DOHH2 (cell line): ENCODE measurements around the gene BLVRB.
A peak's percentile ranks its signal among the peaks of the same experiment; 100 is the strongest.
"Not testable (repeated sequence)": the region's sequence is repeated elsewhere in the genome, so short reads cannot be mapped to it uniquely, and the experiment has no call there.

Source experiments
- H3F3A ChIP-seq: fragments of 200-600 bp; sonication (generic), shearing (Covaris generic); 2 replicates; pipeline ENCODE4 v1.6.0; 2016; ENCODE audit warnings: antibody characterized with exemption, mild to moderate bottlenecking; ENCODE audit not compliant: control insufficient read depth, insufficient read depth
- H3K27ac ChIP-seq: fragments of 200-600 bp; sonication (generic); 2 replicates; pipeline ENCODE4 v1.5.1; 2014; ENCODE audit warnings: low read depth, mild to moderate bottlenecking, low read length, moderate library complexity
- H3K27me3 ChIP-seq: fragments of 200-600 bp; sonication (generic); 2 replicates; pipeline ENCODE4 v1.6.1; 2014; ENCODE audit warnings: mild to moderate bottlenecking, low read length, mixed read lengths; ENCODE audit not compliant: control insufficient read depth
- H3K36me3 ChIP-seq: fragments of 200-600 bp; sonication (generic); 2 replicates; pipeline ENCODE4 v1.6.1; 2014; ENCODE audit warnings: mild to moderate bottlenecking, low read length, moderate library complexity, mixed read lengths; ENCODE audit not compliant: control insufficient read depth
- H3K4me1 ChIP-seq: fragments of 200-600 bp; sonication (generic); 2 replicates; pipeline ENCODE4 v1.6.1; 2014; ENCODE audit warnings: mild to moderate bottlenecking, low read length, mixed read lengths; ENCODE audit not compliant: control insufficient read depth
- H3K4me2 ChIP-seq: fragments of 200-600 bp; sonication (generic); 2 replicates; pipeline ENCODE4 v1.6.0; 2014; ENCODE audit warnings: mild to moderate bottlenecking, low read length, moderate library complexity
- H3K4me3 ChIP-seq: fragments of 200-600 bp; sonication (generic); 2 replicates; pipeline ENCODE4 v1.5.1; 2014; ENCODE audit warnings: mild to moderate bottlenecking, low read length, mixed read lengths
- H3K79me2 ChIP-seq: fragments of 200-600 bp; sonication (generic); 2 replicates; pipeline ENCODE4 v1.6.1; 2014; ENCODE audit warnings: mild to moderate bottlenecking, low read length, mixed read lengths; ENCODE audit not compliant: control insufficient read depth
- H3K9me2 ChIP-seq: fragments of 200-600 bp; sonication (generic); replicated peaks from 2 replicates; pipeline ENCODE4 v1.6.1; 2014; ENCODE audit warnings: mild to moderate bottlenecking, low read length, mixed read lengths; ENCODE audit not compliant: control insufficient read depth
- H3K9me3 ChIP-seq: fragments of 200-600 bp; sonication (generic); 2 replicates; pipeline ENCODE4 v1.6.1; 2014; ENCODE audit warnings: antibody characterized with exemption, low read length, mixed read lengths; ENCODE audit not compliant: control insufficient read depth, insufficient read depth
- H4K20me1 ChIP-seq: fragments of 200-600 bp; sonication (generic); 2 replicates; pipeline ENCODE4 v1.6.0; 2014; ENCODE audit warnings: low read depth, mild to moderate bottlenecking, antibody characterized with exemption, low read length, moderate library complexity; ENCODE audit not compliant: control insufficient read depth, insufficient read depth
- EZH2phosphoT487 ChIP-seq: fragments of 200-600 bp; sonication (generic); IDR thresholded peaks from 2 replicates; pipeline ENCODE4 v1.6.1; 2017; ENCODE audit warnings: borderline replicate concordance, mild to moderate bottlenecking, antibody characterized with exemption, low read length, moderate library complexity, mixed read lengths
- TF ChIP-seq, protein P1 (sequence below): fragments of 200-600 bp; sonication (generic); IDR thresholded peaks from one replicate; pipeline ENCODE4 v1.5.1; 2014; ENCODE audit warnings: antibody characterized with exemption, mild to moderate bottlenecking, low read depth, low read length; ENCODE audit not compliant: poor library complexity, severe bottlenecking

Gene BLVRB

DNA sequence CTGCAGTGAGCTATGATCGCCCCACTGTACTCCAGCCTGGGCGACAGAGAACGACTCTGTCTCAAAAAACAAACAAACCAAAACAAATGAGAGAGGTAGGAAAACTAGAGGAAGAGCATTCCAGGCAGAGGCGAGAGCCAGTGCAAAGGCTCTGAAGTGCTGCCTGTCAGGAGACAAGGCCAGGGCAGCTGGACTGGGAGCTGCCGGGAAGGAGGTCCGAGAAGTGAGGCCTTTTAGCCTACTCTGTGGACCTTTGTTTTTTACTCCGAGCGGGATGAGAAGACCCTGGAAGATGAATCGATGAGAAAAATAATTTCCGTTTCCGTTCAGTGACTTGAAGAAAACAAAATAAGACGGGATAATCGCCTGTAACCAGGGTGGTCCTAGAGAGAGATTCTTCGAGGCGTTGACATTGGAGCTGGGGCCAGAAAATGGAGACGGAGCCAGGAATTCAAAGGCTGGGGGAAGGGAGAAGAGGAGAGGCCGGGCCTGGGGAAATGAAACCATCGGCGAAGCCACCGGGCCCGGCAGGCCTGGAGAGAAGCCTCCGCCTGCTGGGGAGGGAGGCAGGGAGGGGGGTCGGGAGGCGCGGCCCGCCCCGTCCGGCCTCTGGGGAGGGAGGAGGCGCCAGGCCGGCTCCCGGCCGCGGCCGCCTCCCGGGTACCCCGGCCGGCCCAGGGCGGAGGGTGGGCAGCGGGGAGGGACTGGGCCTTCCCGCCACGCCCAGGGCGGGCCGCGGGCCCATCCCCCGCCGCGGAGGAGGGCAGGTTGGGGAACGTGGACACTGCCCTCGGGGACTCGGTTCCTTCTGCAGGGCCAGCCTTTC lies 31.9 kb downstream of the BLVRB start:
- TF ChIP-seq, protein P1, sequence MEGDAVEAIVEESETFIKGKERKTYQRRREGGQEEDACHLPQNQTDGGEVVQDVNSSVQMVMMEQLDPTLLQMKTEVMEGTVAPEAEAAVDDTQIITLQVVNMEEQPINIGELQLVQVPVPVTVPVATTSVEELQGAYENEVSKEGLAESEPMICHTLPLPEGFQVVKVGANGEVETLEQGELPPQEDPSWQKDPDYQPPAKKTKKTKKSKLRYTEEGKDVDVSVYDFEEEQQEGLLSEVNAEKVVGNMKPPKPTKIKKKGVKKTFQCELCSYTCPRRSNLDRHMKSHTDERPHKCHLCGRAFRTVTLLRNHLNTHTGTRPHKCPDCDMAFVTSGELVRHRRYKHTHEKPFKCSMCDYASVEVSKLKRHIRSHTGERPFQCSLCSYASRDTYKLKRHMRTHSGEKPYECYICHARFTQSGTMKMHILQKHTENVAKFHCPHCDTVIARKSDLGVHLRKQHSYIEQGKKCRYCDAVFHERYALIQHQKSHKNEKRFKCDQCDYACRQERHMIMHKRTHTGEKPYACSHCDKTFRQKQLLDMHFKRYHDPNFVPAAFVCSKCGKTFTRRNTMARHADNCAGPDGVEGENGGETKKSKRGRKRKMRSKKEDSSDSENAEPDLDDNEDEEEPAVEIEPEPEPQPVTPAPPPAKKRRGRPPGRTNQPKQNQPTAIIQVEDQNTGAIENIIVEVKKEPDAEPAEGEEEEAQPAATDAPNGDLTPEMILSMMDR, result no peak
- no peak for TF ChIP-seq EZH2phosphoT487
- H3K4me1 ChIP-seq, result peaks cover 35% of the 10 kb centered on the region
- H3K36me3 ChIP-seq, result no peaks in the 10 kb centered on the region
- H3F3A ChIP-seq, result peaks cover 11% of the 10 kb centered on the region
- no peaks in the 10 kb centered on the region; the same call in 1 of the 2 replicates for H3K27me3 ChIP-seq
- H3K9me2 ChIP-seq, result no peaks in the 10 kb centered on the region
- H3K27ac ChIP-seq, result peak overlapping the region; percentile 88
- no peaks in the 10 kb centered on the region for H3K79me2 ChIP-seq
- peak overlapping the region; percentile 77 for H3K4me3 ChIP-seq
- H3K4me2 ChIP-seq, result peak overlapping the region; percentile 93
- no peaks in the 10 kb centered on the region for H3K9me3 ChIP-seq
- no peaks in the 10 kb centered on the region for H4K20me1 ChIP-seq

DNA sequence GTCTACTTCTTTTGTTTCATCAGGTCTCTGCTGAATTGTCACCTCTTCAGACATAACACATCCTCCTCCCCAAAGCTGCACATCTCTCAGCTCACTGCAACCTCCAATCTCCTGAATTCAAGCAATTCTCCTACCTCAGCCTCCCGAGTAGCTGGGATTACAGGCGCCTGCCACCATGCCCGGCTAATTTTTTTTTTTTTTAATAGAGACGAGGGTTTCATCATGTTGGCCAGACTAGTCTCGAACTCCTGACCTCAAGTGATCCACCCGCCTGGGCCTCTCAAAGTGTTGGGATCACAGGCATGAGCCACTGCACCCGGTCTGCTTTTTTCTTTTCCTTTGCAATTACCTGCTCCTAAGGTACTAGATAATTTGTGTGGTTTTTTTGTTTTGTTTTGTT lies 32.8 kb downstream of the BLVRB start:
- not testable (repeated sequence) for H3K4me3 ChIP-seq, H3K79me2 ChIP-seq, H4K20me1 ChIP-seq, H3K36me3 ChIP-seq, H3K9me3 ChIP-seq, H3K9me2 ChIP-seq, H3K27me3 ChIP-seq, H3K27ac ChIP-seq
- Histone ChIP-seq H3F3A (peaks cover 11% of the 10 kb centered on the region), H3K4me2 (peak overlapping the region; percentile 93; the same call in 1 of the 2 replicates), H3K4me1 (peaks cover 35% of the 10 kb centered on the region)

DNA sequence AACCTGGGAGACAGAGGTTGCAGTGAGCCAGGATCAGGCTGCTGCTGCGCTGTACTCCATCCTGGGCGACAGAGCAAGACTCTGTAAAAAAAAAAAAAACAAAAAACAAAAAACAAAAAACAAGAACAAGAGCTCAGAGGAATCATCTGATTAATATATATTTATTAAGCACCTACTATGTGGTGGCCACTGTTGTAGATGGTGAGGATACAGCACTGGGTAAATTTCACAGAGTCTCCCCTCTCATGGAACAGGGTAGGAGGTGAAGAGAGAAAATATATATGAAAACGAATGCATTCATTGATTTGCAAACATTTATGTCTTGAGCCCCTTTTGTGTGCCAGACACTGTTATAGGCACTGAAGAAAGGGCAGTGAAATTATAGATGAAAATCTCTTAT lies 33.8 kb downstream of the BLVRB start:
- TF ChIP-seq, protein P1, result no peak
- no peak for TF ChIP-seq EZH2phosphoT487
- no peak overlapping the region for H3K4me3 ChIP-seq

DNA sequence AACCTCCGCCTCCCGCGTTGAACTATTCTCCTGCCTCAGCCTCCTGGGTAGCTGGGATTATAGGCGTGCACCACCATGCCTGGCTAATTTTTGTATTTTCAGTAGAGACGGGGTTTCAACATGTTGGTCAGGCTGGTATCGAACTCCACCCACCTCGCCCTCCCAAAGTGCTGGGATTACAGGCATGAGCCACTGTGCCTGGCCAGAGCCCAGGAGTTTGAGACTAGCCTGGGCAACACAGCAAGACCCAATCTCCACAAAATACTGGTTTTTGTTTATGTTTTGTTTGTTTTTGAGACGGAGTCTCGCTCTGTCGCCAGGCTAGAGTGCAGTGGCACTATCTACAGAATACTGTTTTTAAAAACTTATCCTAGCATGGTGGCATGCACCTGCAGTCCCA lies 35.3 kb downstream of the BLVRB start:
- H3K4me1 ChIP-seq, result peaks cover 35% of the 10 kb centered on the region
- not testable (repeated sequence) for H3K9me3 ChIP-seq, H3K27ac ChIP-seq, H3F3A ChIP-seq, H3K36me3 ChIP-seq, H3K4me2 ChIP-seq, H3K79me2 ChIP-seq, H3K27me3 ChIP-seq, H4K20me1 ChIP-seq, H3K4me3 ChIP-seq, H3K9me2 ChIP-seq

More for the DNA sequence above, 33.8 kb downstream of the BLVRB start:
- Histone ChIP-seq H3F3A (peaks cover 11% of the 10 kb centered on the region), H3K36me3 (no peaks in the 10 kb centered on the region), H3K4me1 (peaks cover 42% of the 10 kb centered on the region), H3K9me3 (no peaks in the 10 kb centered on the region), H3K27ac (no peak overlapping the region), H3K79me2 (no peaks in the 10 kb centered on the region), H3K9me2 (no peaks in the 10 kb centered on the region), H3K4me2 (no peak overlapping the region), H4K20me1 (no peaks in the 10 kb centered on the region), H3K27me3 (no peaks in the 10 kb centered on the region; the same call in 1 of the 2 replicates)

DNA sequence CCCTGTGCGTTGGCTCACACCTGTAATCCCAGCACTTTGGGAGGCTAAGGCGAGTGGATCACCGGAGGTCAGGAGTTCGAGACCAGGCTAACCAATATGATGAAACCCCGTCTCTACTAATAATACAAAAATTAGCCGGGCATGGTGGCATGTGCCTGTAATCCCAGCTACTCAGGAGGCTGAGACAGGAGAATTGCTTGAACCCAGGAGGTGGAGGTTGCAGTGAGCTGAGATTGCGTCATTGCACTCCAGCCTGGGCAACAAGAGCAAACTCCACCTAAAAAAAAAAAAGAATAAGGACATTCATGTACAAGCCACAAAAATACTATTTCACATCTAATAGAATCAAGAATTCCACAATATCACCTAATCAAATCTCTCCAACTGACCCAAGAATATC lies 37.3 kb downstream of the BLVRB start:
- not testable (repeated sequence) for H3K4me3 ChIP-seq, H3K27me3 ChIP-seq, H3K9me3 ChIP-seq, H3K36me3 ChIP-seq, H3K9me2 ChIP-seq, H3K79me2 ChIP-seq, H3F3A ChIP-seq, H3K4me2 ChIP-seq, H3K27ac ChIP-seq, H4K20me1 ChIP-seq
- H3K4me1 ChIP-seq, result peaks cover 22% of the 10 kb centered on the region
